Activated T-helper 17 cell treated with anti-CD3 and anti-CD28 coated beads, Interleukin-2, amount 50 U/mL, for 72 hours (primary cell): Measurements from ENCODE around the gene KMT2C. TPM values are rescaled to one million over a fixed set of nuclear protein-coding genes. Genes with fewer than 3 reads are reported as not detected.
"Not testable (repeated sequence)": the region's sequence is repeated elsewhere in the genome, so short reads cannot be mapped to it uniquely, and the experiment has no call there.

Experiments used
- ATAC-seq: fragments of 150-1000 bp; cut with Tn5 transposase; replicated peaks from 2 replicates; pipeline ENCODE4 v1.10.0; 2021; ENCODE audit warnings: mild to moderate bottlenecking, moderate library complexity
- H3K27ac Mint-ChIP-seq: one replicate; pipeline ENCODE4 v1.8.0; 2022; ENCODE audit warnings: mixed read lengths
- H3K27me3 Mint-ChIP-seq: one replicate; pipeline ENCODE4 v1.8.0; 2022; ENCODE audit warnings: mixed read lengths
- H3K36me3 Mint-ChIP-seq: one replicate; pipeline ENCODE4 v1.8.0; 2022; ENCODE audit warnings: low read depth, mild to moderate bottlenecking, mixed read lengths
- H3K4me1 Mint-ChIP-seq: one replicate; pipeline ENCODE4 v1.8.0; 2022; ENCODE audit warnings: mixed read lengths
- H3K4me3 Mint-ChIP-seq: one replicate; pipeline ENCODE4 v1.8.0; 2022; ENCODE audit warnings: mild to moderate bottlenecking, mixed read lengths
- H3K9me3 Mint-ChIP-seq: one replicate; pipeline ENCODE4 v1.8.0; 2022; ENCODE audit warnings: mixed read lengths
- total RNA-seq, 2 donors: library from RNA; stranded (reverse); gene quantifications; one replicate each; pipeline ENCODE4 v1.2.3, GENCODE V29; 2022

KMT2C gene
- total RNA-seq, result 100 to 1,000 TPM in 1 of 2 donors, 10 to 100 TPM in 1; 52.1 to 106 TPM

DNA sequence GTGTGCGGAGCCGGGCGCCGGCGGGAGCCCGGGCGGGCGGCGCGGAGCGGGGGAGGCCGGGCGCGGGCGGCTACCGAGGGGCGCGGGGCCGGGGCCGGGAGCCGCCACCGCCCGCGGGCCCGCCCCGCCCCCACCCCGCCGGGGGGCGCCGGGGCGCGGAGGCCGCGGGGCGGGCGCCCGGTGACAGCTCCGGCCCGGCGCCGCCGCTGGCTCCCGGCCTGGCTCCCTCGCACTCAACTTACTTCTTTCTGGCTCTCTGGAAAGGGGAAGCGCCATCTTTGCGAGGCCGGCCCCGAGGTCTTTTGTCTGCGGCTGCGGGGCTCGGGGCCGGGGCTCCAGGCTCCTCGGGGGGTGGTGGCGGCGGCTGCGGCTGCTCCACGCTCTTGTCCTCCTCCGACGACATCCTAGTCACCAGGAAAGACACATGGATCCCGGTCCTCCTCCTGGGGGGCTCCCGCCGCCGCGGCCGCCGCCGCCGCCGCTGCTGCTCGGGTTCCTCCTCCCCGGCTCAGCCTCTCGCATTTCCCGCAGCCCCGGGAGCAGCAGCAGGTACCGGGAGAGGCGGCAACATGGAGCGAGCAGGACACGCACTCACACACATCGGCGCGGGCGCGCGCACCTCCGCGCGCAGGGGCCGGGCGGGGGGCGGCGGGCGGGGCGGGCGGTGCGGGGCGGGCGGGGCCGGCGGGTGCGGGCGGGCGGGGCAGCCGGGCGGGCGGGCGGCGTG lies at the start of gene KMT2C:
Gene KMT2C (minus strand): TSS at position 620 of the 727 bp plus-strand sequence. CDS start 217 bp downstream, at position 403.
- Mint-ChIP-seq H3K4me3 (peak within 1 kb of the TSS; percentile 79), H3K27ac (peak within 1 kb of the TSS; percentile 94), H3K36me3 (peaks cover 18% of the 10 kb centered on the region), H3K9me3 (no peaks in the 10 kb centered on the region), H3K4me1 (peaks cover 4% of the 10 kb centered on the region), H3K27me3 (no peaks in the 10 kb centered on the region)
- peak; percentile 20 for ATAC-seq

DNA sequence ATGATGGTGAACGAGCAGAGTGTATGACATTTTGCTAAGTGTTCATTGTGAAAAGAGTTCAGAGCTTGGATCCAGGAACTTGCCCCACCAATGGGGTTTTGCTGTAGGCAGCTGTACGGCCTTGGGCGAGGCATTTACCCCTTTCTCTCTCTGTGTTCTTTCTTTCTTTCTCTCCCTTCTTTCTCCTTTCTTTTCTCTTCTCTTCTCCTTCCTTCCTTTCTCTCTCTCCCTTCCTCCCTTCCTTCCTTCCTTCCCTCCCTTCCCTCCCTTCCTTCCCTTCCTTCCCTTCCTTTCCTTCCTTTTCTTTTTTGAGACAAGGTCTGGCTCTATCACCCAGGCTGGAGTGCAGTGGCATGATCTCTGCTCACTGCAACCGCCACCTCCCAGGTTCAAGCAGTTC lies 45.3 kb upstream of the KMT2C start:
- no peak for ATAC-seq
- no peaks in the 10 kb centered on the region for H3K27me3 Mint-ChIP-seq
- H3K4me3 Mint-ChIP-seq, result no peak overlapping the region
- no peaks in the 10 kb centered on the region for H3K9me3 Mint-ChIP-seq
- no peaks in the 10 kb centered on the region for H3K36me3 Mint-ChIP-seq
- H3K27ac Mint-ChIP-seq, result no peak overlapping the region
- H3K4me1 Mint-ChIP-seq, result no peaks in the 10 kb centered on the region

DNA sequence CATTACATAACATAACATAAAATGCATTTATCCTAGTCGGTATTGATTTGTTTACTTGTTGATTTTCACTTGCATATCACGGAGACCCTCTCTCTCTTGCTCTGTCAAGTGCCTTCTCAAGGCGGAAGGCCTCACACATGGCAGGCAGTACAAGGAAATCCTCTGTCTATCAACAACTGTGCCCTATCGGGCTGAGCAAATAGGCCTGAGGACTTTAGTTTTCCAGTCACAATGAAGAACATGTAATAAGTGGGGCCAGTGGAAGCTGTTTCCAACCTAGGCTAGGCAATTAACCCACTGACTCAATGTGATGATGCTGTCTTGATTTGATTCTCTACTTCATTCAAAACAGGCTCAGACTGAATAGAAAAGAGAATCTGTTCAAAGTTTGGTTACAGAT lies 44.9 kb upstream of the KMT2C start:
- Mint-ChIP-seq H3K4me1 (no peaks in the 10 kb centered on the region), H3K9me3 (no peaks in the 10 kb centered on the region), H3K27me3 (no peaks in the 10 kb centered on the region), H3K4me3 (no peak overlapping the region), H3K27ac (no peak overlapping the region), H3K36me3 (no peaks in the 10 kb centered on the region)
- ATAC-seq, result no peak

DNA sequence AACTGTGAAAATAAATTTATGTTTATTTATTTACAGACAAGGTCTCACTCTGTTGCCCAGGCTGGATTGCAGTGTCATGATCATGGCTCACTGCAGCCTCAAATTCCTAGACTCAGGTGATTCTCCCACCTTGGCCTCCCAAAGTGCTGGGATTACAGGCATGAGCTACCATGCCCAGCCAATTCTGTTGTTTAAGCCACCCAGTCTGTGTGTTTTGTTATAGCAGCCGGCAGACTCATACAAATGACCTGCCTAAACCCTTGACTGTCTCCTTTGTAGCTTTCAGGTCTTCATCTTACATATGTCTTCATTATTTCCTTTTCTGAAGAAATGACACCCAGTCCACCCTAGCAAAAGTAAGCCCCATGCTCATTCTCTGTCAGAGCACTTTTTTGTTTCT lies 43.8 kb upstream of the KMT2C start:
- no peak for ATAC-seq

DNA sequence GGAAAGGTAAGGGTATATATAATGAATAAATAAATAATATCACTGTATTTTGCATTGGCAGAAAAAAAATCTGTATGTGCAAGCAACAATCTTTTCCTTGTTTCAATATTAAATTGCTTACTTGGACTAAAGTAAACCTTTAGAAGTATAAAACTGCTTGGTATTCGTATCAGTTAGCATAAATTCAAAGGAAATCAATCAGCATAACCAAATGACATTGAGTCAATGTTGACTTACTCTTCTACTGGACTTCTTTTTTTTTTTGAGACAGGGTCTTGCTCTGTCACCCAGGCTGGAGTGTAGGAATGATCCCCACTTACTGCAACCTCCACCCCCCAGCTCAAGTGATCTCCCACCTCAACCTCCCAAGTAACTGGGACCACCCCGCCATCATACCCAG lies 42.3 kb upstream of the KMT2C start:
- no peaks in the 10 kb centered on the region for H3K36me3 Mint-ChIP-seq
- H3K9me3 Mint-ChIP-seq, result no peaks in the 10 kb centered on the region
- no peaks in the 10 kb centered on the region for H3K4me1 Mint-ChIP-seq
- ATAC-seq, result no peak
- H3K27me3 Mint-ChIP-seq, result no peaks in the 10 kb centered on the region
- H3K4me3 Mint-ChIP-seq, result no peak overlapping the region
- no peak overlapping the region for H3K27ac Mint-ChIP-seq

More for the DNA sequence above, 43.8 kb upstream of the KMT2C start:
- no peaks in the 10 kb centered on the region for H3K27me3 Mint-ChIP-seq
- H3K4me1 Mint-ChIP-seq, result no peaks in the 10 kb centered on the region
- H3K9me3 Mint-ChIP-seq, result no peaks in the 10 kb centered on the region
- H3K36me3 Mint-ChIP-seq, result no peaks in the 10 kb centered on the region
- no peak overlapping the region for H3K4me3 Mint-ChIP-seq
- H3K27ac Mint-ChIP-seq, result no peak overlapping the region

DNA sequence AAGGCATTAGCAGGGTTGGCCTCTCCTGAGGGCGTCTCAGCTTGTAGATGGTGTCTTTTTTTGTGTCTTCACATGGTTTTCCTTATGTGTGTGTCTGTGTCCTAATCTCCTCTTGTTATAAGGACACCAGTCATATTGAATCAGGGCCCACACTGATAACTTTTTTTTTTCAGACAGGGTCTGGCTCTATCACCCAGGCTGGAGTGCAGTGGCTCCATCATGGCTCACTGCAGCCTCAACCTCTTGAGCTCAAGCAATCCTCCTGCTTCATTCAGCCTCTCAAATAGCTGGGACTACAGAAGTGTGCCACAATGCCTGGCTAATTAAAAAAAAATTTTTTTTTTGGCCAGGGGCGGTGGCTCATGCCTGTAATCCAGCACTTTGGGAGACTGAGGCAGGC lies 41.3 kb upstream of the KMT2C start:
- Mint-ChIP-seq H3K4me3 (no peak overlapping the region), H3K27ac (no peak overlapping the region), H3K9me3 (no peaks in the 10 kb centered on the region), H3K27me3 (no peaks in the 10 kb centered on the region), H3K36me3 (no peaks in the 10 kb centered on the region), H3K4me1 (no peaks in the 10 kb centered on the region)
- no peak for ATAC-seq

DNA sequence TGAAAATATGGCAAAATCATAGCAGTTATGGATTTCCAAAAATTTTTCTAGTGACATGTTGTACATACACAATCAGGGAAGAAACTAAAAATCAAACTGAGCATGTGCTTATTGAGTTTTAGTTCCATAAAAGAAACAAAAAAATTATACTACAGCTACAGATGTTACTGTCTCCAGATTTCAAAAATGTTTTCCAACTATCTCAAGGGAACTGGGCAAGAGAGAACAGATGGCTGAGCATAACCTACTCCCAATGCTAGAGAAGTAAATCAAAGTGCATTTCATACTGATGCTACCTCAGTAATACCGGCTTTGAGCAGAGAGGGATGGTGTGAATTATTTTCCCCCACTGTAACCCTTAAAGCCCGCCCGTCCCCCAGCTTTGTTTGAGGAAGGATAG lies 40.7 kb upstream of the KMT2C start:
- Mint-ChIP-seq H3K27ac (no peak overlapping the region), H3K9me3 (peaks cover under 1% of the 10 kb centered on the region), H3K4me3 (no peak overlapping the region), H3K36me3 (no peaks in the 10 kb centered on the region), H3K4me1 (no peaks in the 10 kb centered on the region), H3K27me3 (no peaks in the 10 kb centered on the region)
- ATAC-seq, result no peak

DNA sequence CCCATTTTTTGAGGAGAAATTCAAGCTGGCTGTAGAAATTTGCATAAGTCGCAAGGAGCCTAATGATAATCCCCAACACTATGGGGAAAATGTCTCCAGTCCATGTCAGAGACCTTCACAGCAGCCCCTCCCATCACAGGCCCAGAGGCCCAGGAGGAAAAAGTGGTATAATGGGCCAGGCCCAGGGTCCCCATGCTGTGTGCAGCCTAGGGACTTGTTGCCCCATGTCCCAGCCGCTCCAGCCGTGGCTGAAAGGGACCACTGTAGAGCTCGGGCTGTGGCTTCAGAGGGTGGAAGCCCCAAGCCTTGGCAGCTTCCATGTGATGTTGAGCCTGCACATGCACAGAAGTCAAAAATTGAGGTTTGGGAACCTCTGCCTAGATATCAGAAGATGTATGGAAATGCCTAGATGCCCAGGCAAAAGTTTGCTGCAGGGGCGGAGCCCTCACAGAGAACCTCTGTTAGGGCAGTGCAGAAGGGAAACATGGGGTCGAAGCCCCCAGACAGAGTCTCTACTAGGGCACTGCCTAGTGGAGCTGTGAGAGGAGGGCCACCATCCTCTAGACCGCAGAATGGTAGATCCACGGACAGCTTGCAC lies 35.3 kb upstream of the KMT2C start:
- not testable (repeated sequence) for H3K4me3 Mint-ChIP-seq, H3K36me3 Mint-ChIP-seq, H3K9me3 Mint-ChIP-seq, H3K27ac Mint-ChIP-seq, H3K27me3 Mint-ChIP-seq, H3K4me1 Mint-ChIP-seq, ATAC-seq

DNA sequence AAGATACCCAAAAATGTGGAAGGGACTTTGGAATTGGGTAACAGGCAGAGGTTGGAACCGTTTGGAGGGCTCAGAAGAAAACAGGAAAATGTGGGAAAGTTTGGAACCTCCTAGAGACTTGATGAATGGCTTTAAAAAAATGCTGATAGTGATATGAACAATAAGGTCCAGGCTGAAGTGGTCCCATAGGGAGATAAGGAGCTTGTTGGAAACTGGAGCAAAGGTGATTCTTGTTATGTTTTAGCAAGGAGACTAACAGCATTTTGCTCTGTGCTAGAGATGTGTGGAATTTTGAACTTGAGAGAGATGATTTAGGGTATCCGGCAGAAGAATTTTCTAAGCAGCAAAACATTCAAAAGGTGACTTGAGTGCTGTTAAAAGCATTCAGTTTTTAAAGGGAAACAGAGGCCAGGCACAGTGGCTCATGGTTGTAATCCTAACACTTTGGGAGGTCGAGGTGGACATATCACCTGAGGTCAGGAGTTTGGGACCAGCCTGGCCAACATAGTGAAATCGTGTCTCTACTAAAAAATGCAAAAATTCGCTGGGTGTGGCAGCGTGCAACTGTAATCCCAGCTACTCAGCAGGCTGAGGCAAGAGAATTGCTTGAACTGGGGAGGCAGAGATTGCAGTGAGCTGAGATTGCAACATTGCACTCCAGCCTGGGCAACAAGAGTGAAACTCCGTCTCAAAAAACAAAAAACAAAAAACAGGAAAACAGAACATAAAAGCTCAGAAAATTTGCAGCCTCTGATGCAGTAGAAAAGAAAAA lies 34.6 kb upstream of the KMT2C start:
- not testable (repeated sequence) for H3K9me3 Mint-ChIP-seq, ATAC-seq, H3K4me3 Mint-ChIP-seq, H3K27ac Mint-ChIP-seq, H3K4me1 Mint-ChIP-seq, H3K36me3 Mint-ChIP-seq, H3K27me3 Mint-ChIP-seq

DNA sequence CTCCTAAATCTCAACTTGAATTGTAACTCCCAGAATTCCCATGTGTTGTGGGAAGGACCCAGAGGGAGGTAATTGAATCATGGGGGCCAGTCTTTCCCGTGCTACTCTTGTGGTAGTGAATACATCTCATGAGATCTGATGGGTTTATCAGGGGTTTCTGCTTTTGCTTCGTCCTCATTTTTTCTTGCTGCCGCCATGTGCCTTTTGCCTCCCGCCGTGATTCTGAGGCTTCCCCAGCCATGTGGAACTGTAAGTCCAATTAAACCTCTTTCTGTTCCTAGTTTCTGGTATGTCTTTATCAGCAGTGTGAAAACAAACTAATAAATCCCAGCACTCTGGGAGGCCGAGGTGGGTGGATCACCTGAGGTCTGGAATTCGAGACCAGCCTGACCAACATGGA lies 33.8 kb upstream of the KMT2C start:
- H3K4me3 Mint-ChIP-seq, H3K9me3 Mint-ChIP-seq, H3K27me3 Mint-ChIP-seq, H3K36me3 Mint-ChIP-seq, H3K4me1 Mint-ChIP-seq, ATAC-seq, H3K27ac Mint-ChIP-seq: not testable (repeated sequence)

DNA sequence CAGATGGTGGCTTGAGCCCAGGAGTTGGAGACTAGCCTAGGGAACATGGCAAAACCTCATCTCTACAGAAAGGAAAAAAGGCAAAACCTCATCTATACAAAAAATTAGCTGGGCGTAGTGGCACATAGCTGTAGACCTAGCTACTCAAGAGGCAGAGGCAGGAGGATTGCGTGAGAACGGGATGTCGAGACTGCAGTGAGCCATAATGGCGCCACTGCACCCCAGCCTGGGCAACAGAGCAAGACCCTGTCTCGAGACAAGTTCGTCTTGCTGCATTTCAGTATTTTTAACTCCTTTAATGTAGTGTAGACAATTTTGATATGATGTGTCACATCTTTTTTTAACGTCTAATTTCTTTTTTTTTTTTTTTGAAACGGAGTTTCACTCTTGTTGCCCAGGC lies 31.4 kb upstream of the KMT2C start:
- no peak for ATAC-seq

DNA sequence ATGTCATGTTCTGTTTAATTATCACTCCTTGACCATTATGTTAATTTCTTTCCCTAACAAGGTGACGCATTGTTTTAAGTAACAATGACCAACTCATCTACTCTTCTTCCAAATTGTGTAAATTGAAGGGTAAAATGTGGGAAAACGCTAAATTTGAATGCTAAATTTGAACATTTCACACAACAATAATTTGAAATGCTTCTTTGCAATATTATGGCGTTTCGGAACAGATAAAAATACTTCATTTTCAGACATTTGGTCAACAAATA lies 29.2 kb upstream of the KMT2C start:
- peaks cover 3% of the 10 kb centered on the region for H3K4me1 Mint-ChIP-seq
- peak overlapping the region; percentile 91 for H3K4me3 Mint-ChIP-seq
- peak overlapping the region; percentile 87 for H3K27ac Mint-ChIP-seq
- H3K9me3 Mint-ChIP-seq, result no peaks in the 10 kb centered on the region
- H3K36me3 Mint-ChIP-seq, result no peaks in the 10 kb centered on the region
- no peaks in the 10 kb centered on the region for H3K27me3 Mint-ChIP-seq
- no peak for ATAC-seq

More for the DNA sequence above, 31.4 kb upstream of the KMT2C start:
- Mint-ChIP-seq H3K27ac (no peak overlapping the region), H3K27me3 (no peaks in the 10 kb centered on the region), H3K9me3 (peaks cover 5% of the 10 kb centered on the region), H3K36me3 (no peaks in the 10 kb centered on the region), H3K4me3 (no peak overlapping the region), H3K4me1 (peaks cover 3% of the 10 kb centered on the region)

DNA sequence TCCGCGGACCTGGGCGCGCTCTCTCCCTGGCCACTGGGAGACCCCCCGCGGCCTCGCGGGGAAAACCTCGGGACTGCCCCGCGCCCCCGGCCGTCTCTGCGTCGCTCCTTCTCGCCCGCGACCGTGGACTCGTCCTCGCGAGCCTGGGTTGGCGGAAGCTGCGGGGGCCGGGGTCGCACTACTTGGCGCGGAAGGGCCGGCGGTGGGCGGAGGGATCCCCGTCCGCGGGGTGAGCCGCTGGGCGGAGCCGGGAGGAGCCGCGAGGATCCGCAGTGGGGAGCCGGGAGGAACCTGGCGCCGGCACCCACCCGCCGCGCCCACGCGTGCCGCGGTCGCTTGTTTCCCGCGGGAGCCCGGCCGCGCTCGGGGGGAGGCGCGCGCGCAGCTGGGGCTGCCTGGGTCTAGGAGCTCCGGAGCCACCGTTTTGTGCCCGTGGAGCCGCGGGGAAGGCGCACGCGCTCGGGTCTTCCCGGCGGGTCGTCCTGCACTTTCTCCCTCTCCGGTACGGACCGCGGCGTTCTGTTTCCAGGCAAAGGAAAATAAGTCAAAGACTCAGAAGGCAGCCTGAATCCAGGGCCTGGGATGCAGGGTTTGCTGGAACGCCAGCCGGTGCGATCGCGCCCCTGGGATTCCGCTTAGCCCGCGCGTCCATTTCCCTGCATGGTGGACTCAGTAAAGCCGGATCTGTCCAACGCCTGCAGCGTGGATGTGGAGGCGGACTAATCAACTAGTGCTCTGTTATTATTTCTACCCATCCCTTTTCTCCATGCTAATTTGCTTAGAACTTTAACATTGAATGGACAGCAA lies 28.7 kb upstream of the KMT2C start:
- no peaks in the 10 kb centered on the region for H3K9me3 Mint-ChIP-seq
- H3K36me3 Mint-ChIP-seq, result no peaks in the 10 kb centered on the region
- H3K4me3 Mint-ChIP-seq, result peak overlapping the region; percentile 91
- peak overlapping the region; percentile 87 for H3K27ac Mint-ChIP-seq
- H3K4me1 Mint-ChIP-seq, result peaks cover 3% of the 10 kb centered on the region
- H3K27me3 Mint-ChIP-seq, result no peaks in the 10 kb centered on the region
- ATAC-seq, result peak; percentile 34

DNA sequence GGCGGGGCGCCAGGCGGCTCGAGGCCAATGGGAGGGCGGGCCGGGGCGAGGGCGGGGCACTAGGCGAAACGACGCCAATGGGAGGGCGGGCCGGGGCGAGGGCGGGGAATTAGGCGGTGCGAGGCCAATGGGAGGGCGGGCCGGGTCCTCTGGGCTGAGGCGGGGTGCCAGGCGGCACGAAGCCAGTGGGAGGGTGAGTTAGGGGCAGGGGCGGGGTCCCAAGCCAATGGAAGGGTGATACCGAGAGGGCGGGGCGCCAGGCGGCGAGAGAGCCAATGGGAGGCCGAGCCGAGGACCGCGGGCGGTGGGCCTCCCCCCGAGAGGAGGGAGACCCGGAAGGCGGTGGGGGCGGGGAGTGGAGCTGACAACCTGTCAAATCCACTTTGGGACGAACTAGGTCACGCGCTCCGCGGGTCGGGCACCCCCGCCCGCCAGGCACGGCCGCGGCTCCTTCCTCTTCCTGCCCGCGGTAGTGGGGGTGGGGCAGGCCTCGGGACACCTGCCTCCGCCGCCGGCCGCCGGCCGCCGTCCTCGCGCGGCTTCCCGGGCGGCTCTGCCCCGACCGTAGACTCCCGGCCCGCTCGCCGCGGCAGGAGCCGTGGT lies 28.0 kb upstream of the KMT2C start:
- no peaks in the 10 kb centered on the region for H3K9me3 Mint-ChIP-seq
- H3K4me3 Mint-ChIP-seq, result peak overlapping the region; percentile 86
- ATAC-seq, result peak; percentile 92
- H3K27ac Mint-ChIP-seq, result no peak overlapping the region
- no peaks in the 10 kb centered on the region for H3K27me3 Mint-ChIP-seq
- H3K4me1 Mint-ChIP-seq, result peaks cover 3% of the 10 kb centered on the region
- H3K36me3 Mint-ChIP-seq, result no peaks in the 10 kb centered on the region
